ENCODE results near the gene PPIH. TPM values are rescaled to one million over a fixed set of nuclear protein-coding genes. Genes with fewer than 3 reads are reported as not detected.

Gene PPIH
- total RNA-seq, 1 experiment from 2014 or later = 102 TPM

- Histone ChIP-seq H3F3A (ENCODE audit: insufficient read depth, low read depth) (peaks cover 31% of the 10 kb centered on the region), H2AFZ (no peak overlapping the region), H3K4me1 (replicated peaks; ENCODE audit: insufficient read depth) (peaks cover 81% of the 10 kb centered on the region), H3K27ac (peak overlapping the region; percentile 17; the same call in 1 of the 2 replicates), H3K4me2 (peak overlapping the region; percentile 72; the same call in 1 of the 2 replicates), H3K79me2 (ENCODE audit: low read depth) (peaks cover 100% of the 10 kb centered on the region), H3K4me3 (no peak overlapping the region), H4K20me1 (ENCODE audit: insufficient read depth) (peaks cover 100% of the 10 kb centered on the region), H3K36me3 (ENCODE audit: low read depth) (peaks cover 68% of the 10 kb centered on the region), H3K9me3 (ENCODE audit: insufficient read depth, low read depth) (no peaks in the 10 kb centered on the region), H3K27me3 (ENCODE audit: insufficient read depth, low read depth) (no peaks in the 10 kb centered on the region), H3K9me2 (ENCODE audit: insufficient read depth) (no peaks in the 10 kb centered on the region)
- CTCF ChIA-PET = interaction anchor here (0.7 kb wide), 1 partner anchor 54 kb away, joined by 5 read pairs; no protein-coding TSS in a partner anchor
- TF ChIP-seq EZH2 (IDR thresholded peaks at IDR 0.05; ENCODE audit: low read depth) = no peak
- BruUV-seq (replicated peaks) = no TSS peak
- DNase-seq = no peak
- intact Hi-C loops (cut with micrococcal nuclease; ENCODE audit: unreplicated experiment) = loop anchor here (10.0 kb wide), 2 partner anchors 355 to 545 kb away; partner anchors contain the start of gene FOXJ3
- POLR2A ChIA-PET (ENCODE audit: unreplicated experiment) = interaction anchor here (0.7 kb wide), 1 partner anchor 9 kb away, joined by 6 read pairs; no protein-coding TSS in a partner anchor
Measured at GRCh38 chr1:42689912-42690311, 31.7 kb downstream of the PPIH start.

- peaks cover 100% of the 10 kb centered on the region for H3K79me2 ChIP-seq (ENCODE audit: low read depth)
- no peaks in the 10 kb centered on the region for H3K9me3 ChIP-seq (ENCODE audit: insufficient read depth, low read depth)
- H3K36me3 ChIP-seq (ENCODE audit: low read depth) = peaks cover 68% of the 10 kb centered on the region
- H3K4me3 ChIP-seq = no peak overlapping the region
- no peak overlapping the region for H2AFZ ChIP-seq
- no peaks in the 10 kb centered on the region for H3K9me2 ChIP-seq (ENCODE audit: insufficient read depth)
- TF ChIP-seq EZH2 (IDR thresholded peaks at IDR 0.05; ENCODE audit: low read depth) (no peak), CTCF (conservative IDR thresholded peaks at IDR 0.05) (peak; percentile 30; the same call in 1 of the 2 replicates)
- intact Hi-C loops (cut with micrococcal nuclease; ENCODE audit: unreplicated experiment) = loop anchor here (10.0 kb wide), 1 partner anchor 546 kb away; no protein-coding TSS in a partner anchor
- H3K27me3 ChIP-seq (ENCODE audit: insufficient read depth, low read depth) = no peaks in the 10 kb centered on the region
- no TSS peak for BruUV-seq (replicated peaks)
- H3F3A ChIP-seq (ENCODE audit: insufficient read depth, low read depth) = peaks cover 31% of the 10 kb centered on the region
- ChIA-PET CTCF (no interaction called here), POLR2A (ENCODE audit: unreplicated experiment) (no interaction called here)
- H3K27ac ChIP-seq = peak overlapping the region; percentile 56; the same call in 1 of the 2 replicates
- H3K4me1 ChIP-seq (replicated peaks; ENCODE audit: insufficient read depth) = peaks cover 74% of the 10 kb centered on the region
- H3K4me2 ChIP-seq = peak overlapping the region; percentile 72
- no peak for DNase-seq
- peaks cover 100% of the 10 kb centered on the region for H4K20me1 ChIP-seq (ENCODE audit: insufficient read depth)
Measured at GRCh38 chr1:42690477-42691156, 32.4 kb downstream of the PPIH start.

GRCh38 chr1:42691157-42691498 is 32.9 kb downstream of the PPIH start:
- Histone ChIP-seq H3K79me2 (ENCODE audit: low read depth) (peaks cover 100% of the 10 kb centered on the region), H2AFZ (no peak overlapping the region), H3K4me1 (replicated peaks; ENCODE audit: insufficient read depth) (peaks cover 69% of the 10 kb centered on the region), H4K20me1 (ENCODE audit: insufficient read depth) (peaks cover 100% of the 10 kb centered on the region), H3K27me3 (ENCODE audit: insufficient read depth, low read depth) (no peaks in the 10 kb centered on the region), H3K4me2 (peak overlapping the region; percentile 72; the same call in 1 of the 2 replicates), H3K36me3 (ENCODE audit: low read depth) (peaks cover 68% of the 10 kb centered on the region), H3K4me3 (no peak overlapping the region), H3K9me3 (ENCODE audit: insufficient read depth, low read depth) (no peaks in the 10 kb centered on the region), H3K9me2 (ENCODE audit: insufficient read depth) (no peaks in the 10 kb centered on the region), H3F3A (ENCODE audit: insufficient read depth, low read depth) (peaks cover 31% of the 10 kb centered on the region), H3K27ac (0 out of 2 replicates have a peak overlapping the region, but pooled peaks have one; percentile 56)
- BruUV-seq (replicated peaks) = no TSS peak
- intact Hi-C loops (cut with micrococcal nuclease; ENCODE audit: unreplicated experiment) = loop anchor here (10.0 kb wide), 1 partner anchor 546 kb away; no protein-coding TSS in a partner anchor
- ChIA-PET POLR2A (ENCODE audit: unreplicated experiment) (no interaction called here), CTCF (no interaction called here)
- DNase-seq = no peak
- TF ChIP-seq CTCF (conservative IDR thresholded peaks at IDR 0.05) = no peak
- no peak for TF ChIP-seq EZH2 (IDR thresholded peaks at IDR 0.05; ENCODE audit: low read depth)
